MM.1S (cell line): ENCODE measurements around the gene RASSF4.

Experiments used
- DNase-seq: peaks from one replicate; pipeline ENCODE4 v3.0.0-alpha.2; 2015
- H2AFZ ChIP-seq: fragments of 300-600 bp; sonication (generic); 2 replicates; pipeline ENCODE4 v1.6.0; 2016; ENCODE audit warnings: antibody characterized with exemption, low read length
- H3F3A ChIP-seq: fragments of 300-600 bp; sonication (generic); 2 replicates; pipeline ENCODE4 v1.6.1; 2016; ENCODE audit warnings: mild to moderate bottlenecking, antibody characterized with exemption, low read length, moderate library complexity, mixed read lengths; ENCODE audit not compliant: insufficient read depth
- H3K27ac ChIP-seq: fragments of 300-600 bp; sonication (generic); 2 replicates; pipeline ENCODE4 v1.5.1; 2016; ENCODE audit warnings: mild to moderate bottlenecking, low read length
- H3K27me3 ChIP-seq: fragments of 300-600 bp; sonication (generic); replicated peaks from 2 replicates; pipeline ENCODE4 v1.6.0; 2016; ENCODE audit warnings: low read length; ENCODE audit not compliant: insufficient read depth
- H3K36me3 ChIP-seq: fragments of 300-600 bp; sonication (generic); replicated peaks from 2 replicates; pipeline ENCODE4 v1.6.1; 2016; ENCODE audit warnings: mild to moderate bottlenecking, low read length, mixed read lengths; ENCODE audit not compliant: insufficient read depth
- H3K4me1 ChIP-seq: fragments of 300-600 bp; sonication (generic); 2 replicates; pipeline ENCODE4 v1.6.1; 2016; ENCODE audit warnings: low read length, mixed read lengths
- H3K4me2 ChIP-seq: fragments of 300-600 bp; sonication (generic); 2 replicates; pipeline ENCODE4 v1.6.0; 2016; ENCODE audit warnings: low read depth, low read length
- H3K4me3 ChIP-seq: fragments of 300-600 bp; sonication (generic); 2 replicates; pipeline ENCODE4 v1.5.1; 2016; ENCODE audit warnings: low read length, mixed read lengths
- H3K79me2 ChIP-seq: fragments of 300-600 bp; sonication (generic); 2 replicates; pipeline ENCODE4 v1.6.1; 2016; ENCODE audit warnings: mixed run types, low read length, mixed read lengths
- H3K9ac ChIP-seq: fragments of 300-600 bp; sonication (generic); 2 replicates; pipeline ENCODE4 v1.6.1; 2016; ENCODE audit warnings: low read length, mixed read lengths
- H3K9me2 ChIP-seq: fragments of 300-600 bp; sonication (generic); replicated peaks from 2 replicates; pipeline ENCODE4 v1.6.1; 2016; ENCODE audit warnings: mild to moderate bottlenecking, low read length, mixed read lengths; ENCODE audit not compliant: insufficient read depth
- H3K9me3 ChIP-seq: fragments of 300-600 bp; sonication (generic); replicated peaks from 2 replicates; pipeline ENCODE4 v1.6.1; 2016; ENCODE audit warnings: mild to moderate bottlenecking, low read length, mixed read lengths; ENCODE audit not compliant: insufficient read depth
- H4K20me1 ChIP-seq: fragments of 300-600 bp; sonication (generic); 2 replicates; pipeline ENCODE4 v1.6.1; 2016; ENCODE audit warnings: mild to moderate bottlenecking, low read length, moderate library complexity, mixed read lengths; ENCODE audit not compliant: insufficient read depth
- CTCF ChIP-seq: fragments of 300-600 bp; sonication (generic); IDR thresholded peaks from 2 replicates; pipeline ENCODE4 v1.5.1; 2016; ENCODE audit warnings: antibody characterized with exemption, low read length, mixed read lengths
- EZH2 ChIP-seq: fragments of 300-600 bp; sonication (generic); optimal IDR thresholded peaks from 2 replicates; pipeline ENCODE3; 2017; ENCODE audit warnings: low read depth, mild to moderate bottlenecking, antibody characterized with exemption, low read length, mixed read lengths
- EZH2phosphoT487 ChIP-seq: fragments of 300-600 bp; sonication (generic); IDR thresholded peaks from 2 replicates; pipeline ENCODE4 v1.6.1; 2018; ENCODE audit warnings: antibody characterized with exemption, low read length

RASSF4 gene

DNA sequence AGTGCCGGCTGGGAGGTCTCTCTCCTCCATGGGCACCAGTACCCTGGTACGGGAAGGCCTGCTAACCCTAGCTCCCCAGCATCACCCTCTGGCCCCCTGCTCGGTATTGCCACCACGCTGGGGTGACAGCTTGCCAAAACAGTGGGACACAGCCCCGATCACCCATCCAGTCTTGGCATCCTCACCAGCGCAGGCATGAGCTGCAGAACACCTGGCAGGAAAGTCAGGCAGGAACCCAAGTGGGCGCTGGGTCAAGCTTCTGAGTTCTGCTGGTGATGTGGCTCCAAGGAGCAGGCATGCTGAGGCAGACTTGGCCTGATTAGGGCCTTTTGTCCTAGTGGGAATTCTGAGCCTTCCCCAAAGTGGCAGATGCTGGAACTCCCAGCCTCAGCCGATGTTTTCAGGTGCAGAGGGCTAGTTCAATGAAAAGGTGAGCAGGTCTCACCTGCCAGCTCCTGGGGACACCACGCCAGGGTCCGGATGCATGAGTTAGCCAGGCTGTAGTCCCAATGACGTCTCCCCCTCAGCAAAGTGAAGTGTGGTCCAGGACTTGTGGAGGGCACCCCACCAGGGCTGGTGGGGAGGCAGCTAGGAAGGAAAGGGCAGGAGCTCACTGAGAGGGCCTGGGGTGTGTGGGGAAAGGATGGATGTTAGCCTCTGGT lies 32.6 kb downstream of the RASSF4 start:
- no peak overlapping the region for H3K9ac ChIP-seq
- H3K4me2 ChIP-seq: no peak overlapping the region
- peaks cover 13% of the 10 kb centered on the region; the same call in 1 of the 2 replicates for H3K36me3 ChIP-seq
- no peaks in the 10 kb centered on the region for H4K20me1 ChIP-seq
- no peak for DNase-seq
- no peaks in the 10 kb centered on the region for H3K9me3 ChIP-seq
- no peaks in the 10 kb centered on the region for H3K27me3 ChIP-seq
- no peak overlapping the region for H3K4me3 ChIP-seq
- H2AFZ ChIP-seq: no peak overlapping the region
- TF ChIP-seq EZH2phosphoT487: no peak
- no peak for TF ChIP-seq EZH2
- no peak for TF ChIP-seq CTCF
- peaks cover 26% of the 10 kb centered on the region for H3K4me1 ChIP-seq
- H3K79me2 ChIP-seq: no peaks in the 10 kb centered on the region
- H3K9me2 ChIP-seq: no peaks in the 10 kb centered on the region
- H3K27ac ChIP-seq: no peak overlapping the region
- H3F3A ChIP-seq: peaks cover 25% of the 10 kb centered on the region

DNA sequence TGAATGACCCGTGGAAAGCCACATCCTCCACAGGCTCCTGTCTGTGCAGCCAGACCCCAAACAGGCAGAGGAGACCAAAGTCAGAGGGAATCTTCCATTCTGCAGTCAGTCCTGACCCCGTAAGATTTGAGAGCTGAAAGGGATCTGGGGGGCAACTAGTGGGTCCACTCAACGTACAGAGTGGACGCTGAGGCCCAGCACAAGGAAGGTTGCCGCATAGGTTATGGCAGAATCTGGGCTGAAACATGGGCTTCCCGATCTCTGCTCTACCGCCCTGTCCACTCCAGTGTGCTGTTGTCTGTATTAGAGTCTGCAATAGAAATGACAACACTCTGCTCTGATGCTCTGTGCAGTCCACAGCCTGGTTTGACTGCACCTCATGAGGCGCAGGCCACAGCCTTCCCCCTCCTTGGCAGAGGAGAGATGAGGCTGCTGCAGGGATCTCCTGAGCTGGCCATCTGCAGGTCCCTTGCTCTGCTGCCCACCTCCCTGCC lies 33.2 kb downstream of the RASSF4 start:
- no peak for DNase-seq
- no peak overlapping the region for H3K4me2 ChIP-seq
- no peak for TF ChIP-seq CTCF
- no peak for TF ChIP-seq EZH2phosphoT487
- TF ChIP-seq EZH2: no peak
- peaks cover 13% of the 10 kb centered on the region; the same call in 1 of the 2 replicates for H3K36me3 ChIP-seq
- no peak overlapping the region for H3K27ac ChIP-seq
- H3F3A ChIP-seq: peaks cover 25% of the 10 kb centered on the region
- no peak overlapping the region for H3K9ac ChIP-seq
- no peak overlapping the region for H3K4me3 ChIP-seq
- no peaks in the 10 kb centered on the region for H3K9me3 ChIP-seq
- no peak overlapping the region for H2AFZ ChIP-seq
- no peaks in the 10 kb centered on the region for H3K27me3 ChIP-seq
- H4K20me1 ChIP-seq: no peaks in the 10 kb centered on the region
- peaks cover 26% of the 10 kb centered on the region for H3K4me1 ChIP-seq
- H3K9me2 ChIP-seq: no peaks in the 10 kb centered on the region
- no peaks in the 10 kb centered on the region for H3K79me2 ChIP-seq

DNA sequence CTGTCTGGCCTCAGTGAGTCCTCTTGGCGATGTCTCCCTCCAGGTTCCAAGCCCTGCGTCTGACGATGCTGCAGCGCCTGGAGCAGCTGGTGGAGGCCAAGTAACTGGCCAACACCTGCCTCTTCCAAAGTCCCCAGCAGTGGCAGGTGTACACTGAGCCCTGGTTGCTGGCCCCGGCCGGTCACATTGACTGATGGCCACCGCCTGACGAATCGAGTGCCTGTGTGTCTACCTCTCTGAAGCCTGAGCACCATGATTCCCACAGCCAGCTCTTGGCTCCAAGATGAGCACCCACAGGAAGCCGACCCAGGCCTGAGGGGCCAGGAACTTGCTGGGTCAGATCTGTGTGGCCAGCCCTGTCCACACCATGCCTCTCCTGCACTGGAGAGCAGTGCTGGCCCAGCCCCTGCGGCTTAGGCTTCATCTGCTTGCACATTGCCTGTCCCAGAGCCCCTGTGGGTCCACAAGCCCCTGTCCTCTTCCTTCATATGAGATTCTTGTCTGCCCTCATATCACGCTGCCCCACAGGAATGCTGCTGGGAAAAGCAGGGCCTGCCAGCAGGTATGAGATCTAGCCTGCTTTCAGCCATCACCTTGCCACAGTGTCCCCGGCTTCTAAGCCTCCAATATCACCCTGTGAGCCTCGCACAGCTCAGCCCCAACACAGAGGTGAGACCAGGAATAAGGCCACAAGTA lies 33.8 kb downstream of the RASSF4 start:
- Histone ChIP-seq H3K27ac (no peak overlapping the region), H3K79me2 (no peaks in the 10 kb centered on the region), H3K9ac (no peak overlapping the region), H3K9me3 (no peaks in the 10 kb centered on the region), H4K20me1 (no peaks in the 10 kb centered on the region), H3K4me3 (no peak overlapping the region), H3F3A (peaks cover 25% of the 10 kb centered on the region), H2AFZ (no peak overlapping the region), H3K9me2 (no peaks in the 10 kb centered on the region), H3K27me3 (no peaks in the 10 kb centered on the region), H3K4me2 (no peak overlapping the region), H3K4me1 (peaks cover 26% of the 10 kb centered on the region), H3K36me3 (peaks cover 13% of the 10 kb centered on the region; the same call in 1 of the 2 replicates)
- TF ChIP-seq EZH2 (no peak), CTCF (no peak), EZH2phosphoT487 (no peak)
- no peak for DNase-seq
